ENCODE data around the gene CARD19.

Gene CARD19

GRCh38 chr9:93096131-93096802 is at the start of gene CARD19:
CARD19 (plus strand) TSS chr9:93096217; CDS start chr9:93096346, 129 bp downstream.
- ChIA-PET POLR2A (ENCODE audit: low non-redundant PET) (interaction anchor here (0.6 to 0.8 kb wide), 2 partner anchors 29 to 56 kb away, joined by 3 to 4 read pairs; no protein-coding TSS in a partner anchor), CTCF (interaction anchor here (3.6 kb wide), 1 partner anchor 13 kb away, joined by 22 read pairs; no protein-coding TSS in a partner anchor)
- peak; percentile 69 for DNase-seq (ENCODE audit: low spot score)
- peak within 1 kb of the TSS; percentile 94 for H3K27ac ChIP-seq
- no peak for TF ChIP-seq CTCF (conservative IDR thresholded peaks at IDR 0.05; ENCODE audit: low read depth)

- POLR2A ChIA-PET (ENCODE audit: low non-redundant PET), result no interaction called here
- CTCF ChIA-PET, result interaction anchor here (0.5 to 0.6 kb wide), 2 partner anchors 875 to 925 kb away, joined by 3 to 4 read pairs; no protein-coding TSS in a partner anchor
- no peak overlapping the region for H3K27ac ChIP-seq
- TF ChIP-seq CTCF (conservative IDR thresholded peaks at IDR 0.05; ENCODE audit: low read depth), result no peak
- no peak for DNase-seq (ENCODE audit: low spot score)
Measured at GRCh38 chr9:93048566-93049448, 47.2 kb upstream of the CARD19 start.

- ChIA-PET CTCF (no interaction called here), POLR2A (ENCODE audit: low non-redundant PET) (interaction anchor here (0.6 kb wide), 1 partner anchor 69 kb away, joined by 5 read pairs; no protein-coding TSS in a partner anchor)
- H3K27ac ChIP-seq, result no peak overlapping the region
- TF ChIP-seq CTCF (conservative IDR thresholded peaks at IDR 0.05; ENCODE audit: low read depth), result no peak
- DNase-seq (ENCODE audit: low spot score), result no peak
Measured at GRCh38 chr9:93049491-93049890, 46.5 kb upstream of the CARD19 start.

GRCh38 chr9:93050231-93050630 is 45.8 kb upstream of the CARD19 start:
- no peak for TF ChIP-seq CTCF (conservative IDR thresholded peaks at IDR 0.05; ENCODE audit: low read depth)
- no peak for DNase-seq (ENCODE audit: low spot score)
- CTCF ChIA-PET, result interaction anchor here (0.6 kb wide), 1 partner anchor 14 kb away, joined by 3 read pairs; no protein-coding TSS in a partner anchor
- POLR2A ChIA-PET (ENCODE audit: low non-redundant PET), result no interaction called here
- no peak overlapping the region for H3K27ac ChIP-seq

- CTCF ChIA-PET, result no interaction called here
- TF ChIP-seq CTCF (conservative IDR thresholded peaks at IDR 0.05; ENCODE audit: low read depth), result no peak
- no peak for DNase-seq (ENCODE audit: low spot score)
- POLR2A ChIA-PET (ENCODE audit: low non-redundant PET), result no interaction called here
- no peak overlapping the region for H3K27ac ChIP-seq
Measured at GRCh38 chr9:93051680-93052089, 44.3 kb upstream of the CARD19 start.

- POLR2A ChIA-PET (ENCODE audit: low non-redundant PET), result no interaction called here
Measured at GRCh38 chr9:93052791-93053540, 43.1 kb upstream of the CARD19 start.

More at GRCh38 chr9:93052791-93053540, 43.1 kb upstream of the CARD19 start:
- no peak for TF ChIP-seq CTCF (conservative IDR thresholded peaks at IDR 0.05; ENCODE audit: low read depth)
- CTCF ChIA-PET, result interaction anchor here (0.6 to 1.2 kb wide), 3 partner anchors 19 to 424 kb away, joined by 3 to 4 read pairs (median 3); no protein-coding TSS in a partner anchor
- DNase-seq (ENCODE audit: low spot score), result no peak
- H3K27ac ChIP-seq, result no peak overlapping the region
